ENCODE results near the gene FCGR2B. TPM values are rescaled to one million over a fixed set of nuclear protein-coding genes. Genes with fewer than 3 reads are reported as not detected.
"Not testable (repeated sequence)": the region's sequence is repeated elsewhere in the genome, so short reads cannot be mapped to it uniquely, and the experiment has no call there.

FCGR2B gene
- total RNA-seq, 1 experiment from 2014 or later: not detected

DNA sequence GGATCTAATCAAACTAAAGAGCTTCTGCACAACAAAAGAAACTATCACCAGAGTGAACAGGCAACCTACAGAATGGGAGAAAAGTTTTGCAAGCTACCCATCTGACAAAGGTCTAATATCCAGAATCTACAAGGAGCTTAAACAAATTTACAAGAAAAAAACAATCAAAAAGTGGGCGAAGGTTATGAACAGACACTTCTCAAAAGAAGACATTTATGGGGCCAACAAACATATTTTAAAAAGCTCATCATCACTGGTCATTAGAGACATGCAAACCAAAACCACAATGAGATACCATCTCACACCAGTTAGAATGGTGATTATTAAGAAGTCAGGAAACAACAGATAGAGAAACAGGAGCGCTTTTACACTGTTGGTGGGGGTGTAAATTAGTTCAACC is 35.4 kb downstream of the FCGR2B start:
- H3K23me2 ChIP-seq (ENCODE audit: insufficient read length, low read depth, low read length, poor library complexity, severe bottlenecking); H3K9ac ChIP-seq (ENCODE audit: extremely low read depth, insufficient read length, low read length); H3K27me3 ChIP-seq (ENCODE audit: insufficient read depth, low read length); H3K27ac Mint-ChIP-seq; H2AK5ac ChIP-seq (ENCODE audit: insufficient read length, low read length); DNase-seq; H3K4me2 ChIP-seq (ENCODE audit: insufficient read depth, insufficient read length, low read length); H3K14ac ChIP-seq (ENCODE audit: insufficient read depth, low read length); H3K4ac ChIP-seq (ENCODE audit: low read depth, low read length); H3K4me1 ChIP-seq (ENCODE audit: insufficient read depth, low read length); H2BK20ac ChIP-seq (ENCODE audit: low read depth, low read length, poor library complexity, severe bottlenecking); H2BK5ac ChIP-seq (ENCODE audit: insufficient read length, low read length); H2BK12ac ChIP-seq (ENCODE audit: insufficient read length, low read depth, low read length); H3K4me3 Mint-ChIP-seq; H3K9me3 ChIP-seq (ENCODE audit: control insufficient read depth, low read depth, low read length); H3K4me1 Mint-ChIP-seq; H3K79me1 ChIP-seq (ENCODE audit: insufficient read depth, low read depth, low read length, poor library complexity, severe bottlenecking); H3K36me3 Mint-ChIP-seq (ENCODE audit: insufficient read depth in 1 of 3, low read depth in 3 of 3); H3K18ac ChIP-seq (ENCODE audit: insufficient read length, low read depth, low read length); H4K91ac ChIP-seq (ENCODE audit: insufficient read length, low read depth, low read length); H3K56ac ChIP-seq (ENCODE audit: insufficient read length, low read depth, low read length); H4K8ac ChIP-seq (replicated peaks; ENCODE audit: insufficient read length, low read depth, low read length); H4K5ac ChIP-seq (ENCODE audit: insufficient read length, low read depth, low read length); H3T11ph ChIP-seq (ENCODE audit: low read length); H3K23ac ChIP-seq (ENCODE audit: insufficient read length, low read depth, low read length); H3K79me2 ChIP-seq (ENCODE audit: insufficient read depth, low read length); H3K9me3 Mint-ChIP-seq; H3K27ac ChIP-seq (ENCODE audit: insufficient read length, low read depth, low read length); H2BK120ac ChIP-seq (ENCODE audit: low read depth, low read length, poor library complexity, severe bottlenecking); H2AFZ ChIP-seq (ENCODE audit: low read length); H4K20me1 ChIP-seq (ENCODE audit: control insufficient read depth, insufficient read depth, insufficient read length); H2BK15ac ChIP-seq (ENCODE audit: low read depth, low read length): not testable (repeated sequence)
- H3K27me3 Mint-ChIP-seq (ENCODE audit: low read depth): peaks cover 35% of the 10 kb centered on the region
- no CpG with 5 or more reads among the region's 2 CpGs for WGBS (ENCODE audit: extremely low coverage, insufficient read length, low lambda C conversion rate)

Measured in H9 (cell line).